Measurements from ENCODE around the gene IFNA13.
A peak's percentile ranks its signal among the peaks of the same experiment; 100 is the strongest.
"Not testable (repeated sequence)": the region's sequence is repeated elsewhere in the genome, so short reads cannot be mapped to it uniquely, and the experiment has no call there.

The IFNA13 gene

GRCh38 chr9:21367957-21368356, at the start of gene IFNA13:
IFNA13 (minus strand) TSS chr9:21368057; CDS start chr9:21368010, 47 bp downstream.
- no peak for DNase-seq (ENCODE audit: low read depth)

- DNase-seq (ENCODE audit: low read depth): no peak
Measured at GRCh38 chr9:21415493-21416267, 47.8 kb upstream of the IFNA13 start.

- DNase-seq (ENCODE audit: low read depth): no peak
Measured at GRCh38 chr9:21414220-21414940, 46.5 kb upstream of the IFNA13 start.

- no peak for DNase-seq (ENCODE audit: low read depth)
Measured at GRCh38 chr9:21413624-21414023, 45.8 kb upstream of the IFNA13 start.

- no peak for DNase-seq (ENCODE audit: low read depth)
Measured at GRCh38 chr9:21413151-21413550, 45.3 kb upstream of the IFNA13 start.

- DNase-seq (ENCODE audit: low read depth): no peak
Measured at GRCh38 chr9:21412107-21412506, 44.2 kb upstream of the IFNA13 start.

GRCh38 chr9:21408817-21409216, 41.0 kb upstream of the IFNA13 start, which contains the start of gene IFNA8:
IFNA8 (plus strand) TSS chr9:21409117; CDS start chr9:21409177, 60 bp downstream.
- DNase-seq (ENCODE audit: low read depth): no peak

- no peak for DNase-seq (ENCODE audit: low read depth)
Measured at GRCh38 chr9:21404146-21404545, 36.3 kb upstream of the IFNA13 start.

- no peak for DNase-seq (ENCODE audit: low read depth)
Measured at GRCh38 chr9:21402386-21403251, 34.8 kb upstream of the IFNA13 start.

GRCh38 chr9:21399956-21400355, 32.1 kb upstream of the IFNA13 start:
- DNase-seq (ENCODE audit: low read depth): no peak

- DNase-seq (ENCODE audit: low read depth): no peak
Measured at GRCh38 chr9:21398955-21399489, 31.2 kb upstream of the IFNA13 start.

GRCh38 chr9:21395778-21396717, 28.2 kb upstream of the IFNA13 start:
- DNase-seq (ENCODE audit: low read depth): peak; percentile 40

GRCh38 chr9:21392270-21392669, 24.4 kb upstream of the IFNA13 start:
- DNase-seq (ENCODE audit: low read depth): no peak

GRCh38 chr9:21385131-21385670, 17.3 kb upstream of the IFNA13 start, which contains the start of gene IFNA2:
IFNA2 (minus strand) TSS chr9:21385398; CDS start chr9:21385329, 69 bp downstream.
- DNase-seq (ENCODE audit: low read depth): no peak

- no peak for DNase-seq (ENCODE audit: low read depth)
Measured at GRCh38 chr9:21383627-21384026, 15.8 kb upstream of the IFNA13 start.

GRCh38 chr9:21381448-21382339, 13.8 kb upstream of the IFNA13 start:
- no peak for DNase-seq (ENCODE audit: low read depth)

GRCh38 chr9:21371467-21371866, 3.6 kb upstream of the IFNA13 start:
- not testable (repeated sequence) for DNase-seq (ENCODE audit: low read depth)

- not testable (repeated sequence) for DNase-seq (ENCODE audit: low read depth)
Measured at GRCh38 chr9:21367169-21367568, 688 bp downstream of the IFNA13 start.

GRCh38 chr9:21362287-21362686, 5.6 kb downstream of the IFNA13 start:
- no peak for DNase-seq (ENCODE audit: low read depth)

Measured in stimulated activated CD8-positive, alpha-beta memory T cell treated with anti-CD3 and anti-CD28 coated beads, Interleukin-12 subunit alpha, Interleukin-12 subunit beta, amount 100 ng/mL, for 4 hours (primary cell).